GM23338 (cell line): ENCODE measurements around the gene AP4B1. TPM values are rescaled to one million over a fixed set of nuclear protein-coding genes. Genes with fewer than 3 reads are reported as not detected.

ENCODE experiments used
- ATAC-seq: fragments of 200-7000 bp; cut with Tn5 transposase; 3 replicates; pipeline ENCODE4 v1.9.1; 2020
- DNase-seq: peaks from one replicate; pipeline ENCODE4 v3.0.0-alpha.2; 2015; ENCODE audit warnings: low spot score
- H2AFZ ChIP-seq: fragments of 200-600 bp; sonication (generic); 2 replicates; pipeline ENCODE4 v1.8.0; 2016; ENCODE audit warnings: antibody characterized with exemption, mild to moderate bottlenecking, moderate library complexity
- H3F3A ChIP-seq: fragments of 200-600 bp; sonication (generic); replicated peaks from 2 replicates; pipeline ENCODE4 v1.8.0; 2017; ENCODE audit warnings: antibody characterized with exemption, mixed run types, low read depth
- H3K27ac ChIP-seq: fragments of 200-600 bp; sonication (generic); 2 replicates; pipeline ENCODE4 v1.6.1; 2016; ENCODE audit warnings: low read depth
- H3K27me3 ChIP-seq: fragments of 200-600 bp; sonication (generic); 2 replicates; pipeline ENCODE4 v1.8.0; 2016; ENCODE audit warnings: mild to moderate bottlenecking, mixed run types, moderate library complexity; ENCODE audit not compliant: insufficient read depth
- H3K36me3 ChIP-seq: fragments of 200-600 bp; sonication (generic); 2 replicates; pipeline ENCODE4 v1.8.0; 2016; ENCODE audit warnings: mild to moderate bottlenecking; ENCODE audit not compliant: insufficient read depth
- H3K4me1 ChIP-seq: fragments of 200-600 bp; sonication (generic); 2 replicates; pipeline ENCODE4 v1.8.0; 2016; ENCODE audit warnings: mild to moderate bottlenecking, moderate library complexity; ENCODE audit not compliant: insufficient read depth
- H3K4me2 ChIP-seq: fragments of 200-600 bp; sonication (generic); 2 replicates; pipeline ENCODE4 v1.7.1; 2017; ENCODE audit warnings: mixed run types
- H3K4me3 ChIP-seq: fragments of 200-600 bp; sonication (generic); 2 replicates; pipeline ENCODE4 v1.6.1; 2016; ENCODE audit warnings: mixed run types
- H3K79me2 ChIP-seq: fragments of 200-600 bp; sonication (generic); replicated peaks from 2 replicates; pipeline ENCODE4 v1.8.0; 2017; ENCODE audit warnings: mild to moderate bottlenecking; ENCODE audit not compliant: insufficient read depth
- H3K9me2 ChIP-seq: fragments of 200-600 bp; sonication (generic); 2 replicates; pipeline ENCODE4 v1.8.0; 2017; ENCODE audit not compliant: insufficient read depth
- H4K20me1 ChIP-seq: fragments of 200-600 bp; sonication (generic); replicated peaks from 2 replicates; pipeline ENCODE4 v1.8.0; 2017; ENCODE audit warnings: mild to moderate bottlenecking; ENCODE audit not compliant: insufficient read depth
- H3K27ac Mint-ChIP-seq: 2 replicates; pipeline ENCODE4 v1.8.0; 2020; ENCODE audit warnings: inconsistent platforms, mild to moderate bottlenecking, moderate library complexity, mixed read lengths
- H3K27me3 Mint-ChIP-seq: 3 replicates; pipeline ENCODE4 v1.8.0; 2022; ENCODE audit warnings: low read depth, mild to moderate bottlenecking, moderate library complexity, mixed read lengths, inconsistent platforms; ENCODE audit not compliant: insufficient read depth, poor library complexity
- H3K36me3 Mint-ChIP-seq: 3 replicates; pipeline ENCODE4 v1.8.0; 2021; ENCODE audit warnings: low read depth, mild to moderate bottlenecking, inconsistent platforms, moderate library complexity, mixed read lengths
- H3K4me1 Mint-ChIP-seq: 3 replicates; pipeline ENCODE4 v1.8.0; 2020; ENCODE audit warnings: mild to moderate bottlenecking, inconsistent platforms, mixed read lengths
- H3K4me3 Mint-ChIP-seq: 3 replicates; pipeline ENCODE4 v1.8.0; 2021; ENCODE audit warnings: moderate library complexity, mild to moderate bottlenecking, inconsistent platforms, mixed read lengths
- H3K9me3 Mint-ChIP-seq: 3 replicates; pipeline ENCODE4 v1.8.0; 2020; ENCODE audit warnings: moderate library complexity, mild to moderate bottlenecking, inconsistent platforms, mixed read lengths
- CREB1 ChIP-seq: fragments of 250-450 bp; sonication (Bioruptor Pico); IDR thresholded peaks from 2 replicates; pipeline ENCODE4 v1.5.0; 2020; ENCODE audit warnings: low read depth, mild to moderate bottlenecking, moderate library complexity
- ETS1 ChIP-seq: IDR thresholded peaks from 2 replicates; pipeline ENCODE4 v1.6.1; 2016; ENCODE audit warnings: antibody characterized with exemption
- EZH2 ChIP-seq: fragments of 200-600 bp; sonication (generic); IDR thresholded peaks from one replicate; pipeline ENCODE4 v1.8.0; 2017; ENCODE audit warnings: antibody characterized with exemption, mild to moderate bottlenecking, low read depth; ENCODE audit not compliant: unreplicated experiment
- EZH2phosphoT487 ChIP-seq: fragments of 200-600 bp; sonication (generic); IDR thresholded peaks from one replicate; pipeline ENCODE4 v1.8.1; 2018; ENCODE audit warnings: antibody characterized with exemption; ENCODE audit not compliant: unreplicated experiment
- JUNB ChIP-seq: IDR thresholded peaks from one replicate; pipeline ENCODE4 v1.6.1; 2016; ENCODE audit warnings: antibody characterized with exemption; ENCODE audit not compliant: unreplicated experiment
- NANOG ChIP-seq: IDR thresholded peaks from 2 replicates; pipeline ENCODE4 v1.6.1; 2016; ENCODE audit warnings: antibody characterized with exemption, borderline replicate concordance
- POLR2AphosphoS5 ChIP-seq: IDR thresholded peaks from 2 replicates; pipeline ENCODE4 v1.6.1; 2016; ENCODE audit warnings: antibody characterized with exemption, low read depth
- STAT1 ChIP-seq: IDR thresholded peaks from one replicate; pipeline ENCODE4 v1.6.1; 2016; ENCODE audit warnings: antibody characterized with exemption; ENCODE audit not compliant: unreplicated experiment
- ZNF114 ChIP-seq: fragments of 250-450 bp; sonication (Bioruptor Pico); IDR thresholded peaks from 2 replicates; pipeline ENCODE4 v1.5.0; 2020; ENCODE audit warnings: mild to moderate bottlenecking, moderate library complexity
- ZNF331 ChIP-seq: fragments of 250-450 bp; sonication (Bioruptor Pico); IDR thresholded peaks from 2 replicates; pipeline ENCODE4 v1.5.0; 2020; ENCODE audit warnings: low read depth, mild to moderate bottlenecking, moderate library complexity
- polyA plus RNA-seq: library from polyadenylated mRNA; unstranded; fragments of >200 nt; fragmentation: Nextera tagmentation; extraction: Ambion mirVana; gene quantifications from 2 replicates; pipeline ENCODE4 v1.2.1, GENCODE V29; 2016
- total RNA-seq: library from RNA; depleted of rRNA; stranded (reverse); fragments of >200 nt; shearing (Covaris generic); gene quantifications from 2 replicates; pipeline ENCODE4 v1.2.3, GENCODE V29; 2014
- TF ChIP-seq, protein P1 (sequence below), 2 experiments: fragments of 200-600 bp in 1 of 2; sonication (generic) in 1 of 2; conservative IDR thresholded peaks; 2 replicates each; pipeline versions ENCODE4 v1.5.1 to v1.6.1; 2016 to 2017; ENCODE audit warnings: antibody characterized with exemption in 2 of 2, low read depth in 2 of 2, mild to moderate bottlenecking in 2 of 2, moderate library complexity in 1 of 2
- TF ChIP-seq, protein P2 (sequence below): fragments of 250-450 bp; sonication (Bioruptor Pico); IDR thresholded peaks from 2 replicates; pipeline ENCODE4 v1.5.0; 2020; ENCODE audit warnings: mild to moderate bottlenecking, moderate library complexity

Gene AP4B1
- total and polyA plus RNA-seq, 2 experiments from 2014 or later, result 7.5 to 13.4 TPM

DNA sequence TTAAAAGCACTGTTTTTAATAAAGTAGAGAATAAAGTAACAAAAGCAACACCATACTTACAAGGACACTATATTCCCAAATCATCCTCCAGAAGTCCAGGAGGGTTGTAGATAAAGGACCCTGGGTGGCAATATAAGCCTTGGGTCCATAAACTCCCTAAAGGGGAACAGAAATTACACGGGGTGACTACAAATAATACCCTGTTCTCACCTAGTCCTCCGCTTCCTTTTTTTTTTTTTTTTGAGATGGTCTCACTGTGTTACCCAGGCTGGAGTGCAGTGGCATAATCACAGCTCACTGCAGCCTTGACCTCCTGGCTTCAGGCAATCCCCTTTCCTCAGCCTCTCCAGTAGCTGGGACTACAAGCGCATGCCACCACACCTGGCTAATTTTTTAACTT is 46.2 kb downstream of the AP4B1 start:
- H2AFZ ChIP-seq, result peak overlapping the region; percentile 90
- no peaks in the 10 kb centered on the region for H4K20me1 ChIP-seq
- DNase-seq (no peak), ATAC-seq (no peak)
- no peak overlapping the region for H3K4me2 ChIP-seq
- H3K79me2 ChIP-seq, result no peaks in the 10 kb centered on the region
- H3K27ac Mint-ChIP-seq, result no peak overlapping the region
- H3K27me3 ChIP-seq, result no peaks in the 10 kb centered on the region
- H3K27ac ChIP-seq, result no peak overlapping the region
- no peaks in the 10 kb centered on the region for H3K36me3 ChIP-seq
- H3K9me3 Mint-ChIP-seq, result no peaks in the 10 kb centered on the region
- no peaks in the 10 kb centered on the region for H3K4me1 Mint-ChIP-seq
- H3K36me3 Mint-ChIP-seq, result no peaks in the 10 kb centered on the region
- no peaks in the 10 kb centered on the region for H3F3A ChIP-seq
- H3K27me3 Mint-ChIP-seq, result no peaks in the 10 kb centered on the region
- no peak overlapping the region for H3K4me3 Mint-ChIP-seq
- H3K4me3 ChIP-seq, result no peak overlapping the region
- H3K9me2 ChIP-seq, result no peaks in the 10 kb centered on the region
- no peaks in the 10 kb centered on the region for H3K4me1 ChIP-seq
- TF ChIP-seq STAT1, result no peak
- no peak for TF ChIP-seq JUNB
- no peak for TF ChIP-seq EZH2phosphoT487
- TF ChIP-seq, protein P1, sequence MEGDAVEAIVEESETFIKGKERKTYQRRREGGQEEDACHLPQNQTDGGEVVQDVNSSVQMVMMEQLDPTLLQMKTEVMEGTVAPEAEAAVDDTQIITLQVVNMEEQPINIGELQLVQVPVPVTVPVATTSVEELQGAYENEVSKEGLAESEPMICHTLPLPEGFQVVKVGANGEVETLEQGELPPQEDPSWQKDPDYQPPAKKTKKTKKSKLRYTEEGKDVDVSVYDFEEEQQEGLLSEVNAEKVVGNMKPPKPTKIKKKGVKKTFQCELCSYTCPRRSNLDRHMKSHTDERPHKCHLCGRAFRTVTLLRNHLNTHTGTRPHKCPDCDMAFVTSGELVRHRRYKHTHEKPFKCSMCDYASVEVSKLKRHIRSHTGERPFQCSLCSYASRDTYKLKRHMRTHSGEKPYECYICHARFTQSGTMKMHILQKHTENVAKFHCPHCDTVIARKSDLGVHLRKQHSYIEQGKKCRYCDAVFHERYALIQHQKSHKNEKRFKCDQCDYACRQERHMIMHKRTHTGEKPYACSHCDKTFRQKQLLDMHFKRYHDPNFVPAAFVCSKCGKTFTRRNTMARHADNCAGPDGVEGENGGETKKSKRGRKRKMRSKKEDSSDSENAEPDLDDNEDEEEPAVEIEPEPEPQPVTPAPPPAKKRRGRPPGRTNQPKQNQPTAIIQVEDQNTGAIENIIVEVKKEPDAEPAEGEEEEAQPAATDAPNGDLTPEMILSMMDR (conservative IDR thresholded peaks at IDR 0.05; ENCODE audit: low read depth in 2 of 2), result no peak
- no peak for TF ChIP-seq ZNF331
- TF ChIP-seq CREB1, result no peak
- TF ChIP-seq POLR2AphosphoS5, result no peak
- no peak for TF ChIP-seq ETS1
- no peak for TF ChIP-seq NANOG

GRCh38 chr1:113857776-113858175 is 46.8 kb downstream of the AP4B1 start:
- ATAC-seq, result no peak
- H3K36me3 Mint-ChIP-seq, result no peaks in the 10 kb centered on the region
- no peaks in the 10 kb centered on the region for H3K9me3 Mint-ChIP-seq
- H4K20me1 ChIP-seq, result no peaks in the 10 kb centered on the region
- no peaks in the 10 kb centered on the region for H3K9me2 ChIP-seq
- H3K27me3 ChIP-seq, result no peaks in the 10 kb centered on the region
- no peaks in the 10 kb centered on the region for H3K27me3 Mint-ChIP-seq
- H3K36me3 ChIP-seq, result no peaks in the 10 kb centered on the region
- H3F3A ChIP-seq, result no peaks in the 10 kb centered on the region
- H3K4me2 ChIP-seq, result no peak overlapping the region
- no peak overlapping the region for H3K4me3 Mint-ChIP-seq
- no peak overlapping the region for H3K27ac ChIP-seq
- no peaks in the 10 kb centered on the region for H3K4me1 Mint-ChIP-seq
- H3K27ac Mint-ChIP-seq, result no peak overlapping the region
- H3K79me2 ChIP-seq, result no peaks in the 10 kb centered on the region
- no peak overlapping the region for H3K4me3 ChIP-seq
- no peak for DNase-seq
- H2AFZ ChIP-seq, result peak overlapping the region; percentile 90; the same call in 1 of the 2 replicates
- no peaks in the 10 kb centered on the region for H3K4me1 ChIP-seq
- TF ChIP-seq ETS1, result no peak
- TF ChIP-seq EZH2, result no peak
- TF ChIP-seq JUNB, result no peak
- TF ChIP-seq ZNF114 (CRISPR knock-in tag), result no peak
- TF ChIP-seq EZH2phosphoT487, result no peak
- TF ChIP-seq, protein P2, sequence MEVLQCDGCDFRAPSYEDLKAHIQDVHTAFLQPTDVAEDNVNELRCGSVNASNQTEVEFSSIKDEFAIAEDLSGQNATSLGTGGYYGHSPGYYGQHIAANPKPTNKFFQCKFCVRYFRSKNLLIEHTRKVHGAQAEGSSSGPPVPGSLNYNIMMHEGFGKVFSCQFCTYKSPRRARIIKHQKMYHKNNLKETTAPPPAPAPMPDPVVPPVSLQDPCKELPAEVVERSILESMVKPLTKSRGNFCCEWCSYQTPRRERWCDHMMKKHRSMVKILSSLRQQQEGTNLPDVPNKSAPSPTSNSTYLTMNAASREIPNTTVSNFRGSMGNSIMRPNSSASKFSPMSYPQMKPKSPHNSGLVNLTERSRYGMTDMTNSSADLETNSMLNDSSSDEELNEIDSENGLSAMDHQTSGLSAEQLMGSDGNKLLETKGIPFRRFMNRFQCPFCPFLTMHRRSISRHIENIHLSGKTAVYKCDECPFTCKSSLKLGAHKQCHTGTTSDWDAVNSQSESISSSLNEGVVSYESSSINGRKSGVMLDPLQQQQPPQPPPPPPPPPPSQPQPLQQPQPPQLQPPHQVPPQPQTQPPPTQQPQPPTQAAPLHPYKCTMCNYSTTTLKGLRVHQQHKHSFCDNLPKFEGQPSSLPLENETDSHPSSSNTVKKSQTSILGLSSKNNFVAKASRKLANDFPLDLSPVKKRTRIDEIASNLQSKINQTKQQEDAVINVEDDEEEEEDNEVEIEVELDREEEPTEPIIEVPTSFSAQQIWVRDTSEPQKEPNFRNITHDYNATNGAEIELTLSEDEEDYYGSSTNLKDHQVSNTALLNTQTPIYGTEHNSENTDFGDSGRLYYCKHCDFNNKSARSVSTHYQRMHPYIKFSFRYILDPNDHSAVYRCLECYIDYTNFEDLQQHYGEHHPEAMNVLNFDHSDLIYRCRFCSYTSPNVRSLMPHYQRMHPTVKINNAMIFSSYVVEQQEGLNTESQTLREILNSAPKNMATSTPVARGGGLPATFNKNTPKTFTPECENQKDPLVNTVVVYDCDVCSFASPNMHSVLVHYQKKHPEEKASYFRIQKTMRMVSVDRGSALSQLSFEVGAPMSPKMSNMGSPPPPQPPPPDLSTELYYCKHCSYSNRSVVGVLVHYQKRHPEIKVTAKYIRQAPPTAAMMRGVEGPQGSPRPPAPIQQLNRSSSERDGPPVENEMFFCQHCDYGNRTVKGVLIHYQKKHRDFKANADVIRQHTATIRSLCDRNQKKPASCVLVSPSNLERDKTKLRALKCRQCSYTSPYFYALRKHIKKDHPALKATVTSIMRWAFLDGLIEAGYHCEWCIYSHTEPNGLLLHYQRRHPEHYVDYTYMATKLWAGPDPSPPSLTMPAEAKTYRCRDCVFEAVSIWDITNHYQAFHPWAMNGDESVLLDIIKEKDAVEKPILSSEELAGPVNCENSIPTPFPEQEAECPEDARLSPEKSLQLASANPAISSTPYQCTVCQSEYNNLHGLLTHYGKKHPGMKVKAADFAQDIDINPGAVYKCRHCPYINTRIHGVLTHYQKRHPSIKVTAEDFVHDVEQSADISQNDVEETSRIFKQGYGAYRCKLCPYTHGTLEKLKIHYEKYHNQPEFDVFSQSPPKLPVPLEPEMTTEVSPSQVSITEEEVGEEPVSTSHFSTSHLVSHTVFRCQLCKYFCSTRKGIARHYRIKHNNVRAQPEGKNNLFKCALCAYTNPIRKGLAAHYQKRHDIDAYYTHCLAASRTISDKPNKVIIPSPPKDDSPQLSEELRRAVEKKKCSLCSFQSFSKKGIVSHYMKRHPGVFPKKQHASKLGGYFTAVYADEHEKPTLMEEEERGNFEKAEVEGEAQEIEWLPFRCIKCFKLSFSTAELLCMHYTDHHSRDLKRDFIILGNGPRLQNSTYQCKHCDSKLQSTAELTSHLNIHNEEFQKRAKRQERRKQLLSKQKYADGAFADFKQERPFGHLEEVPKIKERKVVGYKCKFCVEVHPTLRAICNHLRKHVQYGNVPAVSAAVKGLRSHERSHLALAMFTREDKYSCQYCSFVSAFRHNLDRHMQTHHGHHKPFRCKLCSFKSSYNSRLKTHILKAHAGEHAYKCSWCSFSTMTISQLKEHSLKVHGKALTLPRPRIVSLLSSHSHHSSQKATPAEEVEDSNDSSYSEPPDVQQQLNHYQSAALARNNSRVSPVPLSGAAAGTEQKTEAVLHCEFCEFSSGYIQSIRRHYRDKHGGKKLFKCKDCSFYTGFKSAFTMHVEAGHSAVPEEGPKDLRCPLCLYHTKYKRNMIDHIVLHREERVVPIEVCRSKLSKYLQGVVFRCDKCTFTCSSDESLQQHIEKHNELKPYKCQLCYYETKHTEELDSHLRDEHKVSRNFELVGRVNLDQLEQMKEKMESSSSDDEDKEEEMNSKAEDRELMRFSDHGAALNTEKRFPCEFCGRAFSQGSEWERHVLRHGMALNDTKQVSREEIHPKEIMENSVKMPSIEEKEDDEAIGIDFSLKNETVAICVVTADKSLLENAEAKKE, result no peak
- TF ChIP-seq NANOG, result no peak
